ENCODE measurements around the gene RIMS1.

RIMS1 gene

DNA sequence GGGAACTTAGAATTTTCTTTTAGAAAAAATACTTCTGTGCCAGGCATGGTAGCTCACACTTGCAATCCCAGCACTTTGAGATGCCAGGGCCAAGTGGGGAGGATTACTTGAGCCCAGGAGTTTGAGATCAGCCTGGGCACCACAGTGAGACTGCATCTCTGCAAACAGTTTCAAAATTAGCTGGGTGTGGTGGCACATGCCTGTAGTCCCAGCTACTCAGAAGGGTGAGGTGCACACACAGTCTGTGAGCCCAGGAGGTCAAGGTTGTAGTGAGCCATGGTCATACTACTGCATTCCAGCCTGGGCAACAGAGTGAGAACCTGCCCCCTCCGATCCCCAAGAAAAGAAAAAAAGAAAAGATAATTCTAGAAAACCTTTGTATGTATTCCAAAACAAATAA lies 389.5 kb downstream of the RIMS1 start:
- no peak for DNase-seq (ENCODE audit: low spot score)
- H3K4me3 ChIP-seq = no peak overlapping the region
- TF ChIP-seq, protein P1, sequence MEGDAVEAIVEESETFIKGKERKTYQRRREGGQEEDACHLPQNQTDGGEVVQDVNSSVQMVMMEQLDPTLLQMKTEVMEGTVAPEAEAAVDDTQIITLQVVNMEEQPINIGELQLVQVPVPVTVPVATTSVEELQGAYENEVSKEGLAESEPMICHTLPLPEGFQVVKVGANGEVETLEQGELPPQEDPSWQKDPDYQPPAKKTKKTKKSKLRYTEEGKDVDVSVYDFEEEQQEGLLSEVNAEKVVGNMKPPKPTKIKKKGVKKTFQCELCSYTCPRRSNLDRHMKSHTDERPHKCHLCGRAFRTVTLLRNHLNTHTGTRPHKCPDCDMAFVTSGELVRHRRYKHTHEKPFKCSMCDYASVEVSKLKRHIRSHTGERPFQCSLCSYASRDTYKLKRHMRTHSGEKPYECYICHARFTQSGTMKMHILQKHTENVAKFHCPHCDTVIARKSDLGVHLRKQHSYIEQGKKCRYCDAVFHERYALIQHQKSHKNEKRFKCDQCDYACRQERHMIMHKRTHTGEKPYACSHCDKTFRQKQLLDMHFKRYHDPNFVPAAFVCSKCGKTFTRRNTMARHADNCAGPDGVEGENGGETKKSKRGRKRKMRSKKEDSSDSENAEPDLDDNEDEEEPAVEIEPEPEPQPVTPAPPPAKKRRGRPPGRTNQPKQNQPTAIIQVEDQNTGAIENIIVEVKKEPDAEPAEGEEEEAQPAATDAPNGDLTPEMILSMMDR (IDR thresholded peaks at IDR 0.05) = no peak

DNA sequence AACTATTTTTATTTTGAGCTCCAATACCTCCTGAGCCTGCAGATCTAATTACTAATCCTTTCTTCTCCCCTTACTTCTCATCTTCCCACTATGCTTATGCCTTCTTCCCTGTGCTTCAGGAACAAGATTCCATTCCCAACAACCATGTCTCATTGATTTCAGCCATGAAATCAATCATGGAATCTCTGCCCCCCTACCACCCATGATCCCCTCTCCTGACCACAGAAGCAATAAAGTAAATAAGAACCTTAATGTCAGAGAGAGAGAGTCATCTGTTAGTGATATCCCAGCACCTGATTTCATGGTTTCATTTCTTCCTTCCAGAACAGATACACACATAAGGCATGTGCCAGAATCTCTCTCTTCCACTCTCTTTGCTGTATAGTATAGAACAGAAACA lies 395.9 kb downstream of the RIMS1 start:
- no peak for DNase-seq (ENCODE audit: low spot score)
- TF ChIP-seq, protein P1 (IDR thresholded peaks at IDR 0.05) = no peak
- Histone ChIP-seq H3K27ac (no peak overlapping the region), H3K4me3 (no peak overlapping the region)

More for the DNA sequence above, 389.5 kb downstream of the RIMS1 start:
- no peak overlapping the region for H3K27ac ChIP-seq

DNA sequence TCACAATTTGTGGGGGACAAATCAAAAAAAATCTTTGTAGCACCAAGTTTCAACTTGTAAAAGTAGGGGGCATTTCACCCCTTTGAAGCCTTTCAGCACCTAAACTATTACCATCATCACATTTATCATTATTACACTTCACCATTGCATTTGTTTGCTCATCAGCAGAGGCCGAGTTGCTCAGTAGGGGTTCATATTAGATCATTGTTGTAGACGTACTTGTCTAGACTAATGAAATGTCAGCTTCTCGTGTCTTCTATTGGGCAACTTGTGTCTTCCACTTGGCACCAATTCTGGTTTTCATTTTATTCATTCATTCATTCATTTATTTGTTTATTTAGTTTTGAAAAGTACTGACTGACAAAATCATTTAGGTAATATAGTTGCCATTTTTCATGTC lies 397.2 kb downstream of the RIMS1 start:
- Histone ChIP-seq H3K27ac (no peak overlapping the region), H3K4me3 (no peak overlapping the region)
- no peak for DNase-seq (ENCODE audit: low spot score)
- TF ChIP-seq, protein P1 (IDR thresholded peaks at IDR 0.05) = no peak

DNA sequence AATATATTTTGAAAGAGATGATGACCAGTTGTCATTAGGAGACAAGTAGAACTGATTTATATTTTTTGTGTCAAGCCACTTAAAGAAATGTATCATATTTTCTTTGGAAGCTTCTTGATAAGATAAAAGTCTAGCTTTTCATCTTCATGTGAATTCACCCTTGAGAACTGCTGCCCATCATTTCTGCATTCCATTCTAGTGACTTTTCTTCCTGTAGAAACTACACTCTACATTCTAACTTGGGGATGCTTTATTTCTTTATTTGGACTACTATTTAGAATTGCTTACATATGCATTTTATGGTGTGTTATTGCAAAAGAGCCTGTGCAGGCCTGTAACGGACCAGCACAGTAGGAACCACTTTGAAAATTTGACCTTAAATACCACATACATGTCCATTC lies 400.6 kb downstream of the RIMS1 start:
- Histone ChIP-seq H3K4me3 (no peak overlapping the region), H3K27ac (no peak overlapping the region)
- TF ChIP-seq, protein P1 (IDR thresholded peaks at IDR 0.05) = no peak
- DNase-seq (ENCODE audit: low spot score) = no peak

DNA sequence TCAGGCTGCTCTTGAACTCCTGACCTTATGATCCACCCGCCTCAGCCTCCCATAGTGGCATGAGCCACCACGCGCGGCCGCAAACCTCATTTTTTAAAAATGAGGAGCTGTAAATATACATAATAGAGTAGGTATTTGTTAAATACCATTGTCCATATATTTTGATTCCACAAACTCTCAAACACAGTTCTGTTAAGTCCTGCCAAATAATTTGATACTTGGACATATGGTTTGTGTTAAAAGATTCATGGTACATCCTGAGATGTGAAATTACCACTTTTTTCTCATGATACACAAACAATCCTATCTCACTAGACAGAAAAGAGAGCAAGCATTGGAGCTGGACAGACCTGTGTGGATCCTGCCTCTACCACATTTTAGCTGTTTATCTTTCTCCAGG lies 401.5 kb downstream of the RIMS1 start:
- H3K27ac ChIP-seq = no peak overlapping the region
- H3K4me3 ChIP-seq = no peak overlapping the region
- TF ChIP-seq, protein P1 (IDR thresholded peaks at IDR 0.05) = no peak
- DNase-seq (ENCODE audit: low spot score) = no peak

DNA sequence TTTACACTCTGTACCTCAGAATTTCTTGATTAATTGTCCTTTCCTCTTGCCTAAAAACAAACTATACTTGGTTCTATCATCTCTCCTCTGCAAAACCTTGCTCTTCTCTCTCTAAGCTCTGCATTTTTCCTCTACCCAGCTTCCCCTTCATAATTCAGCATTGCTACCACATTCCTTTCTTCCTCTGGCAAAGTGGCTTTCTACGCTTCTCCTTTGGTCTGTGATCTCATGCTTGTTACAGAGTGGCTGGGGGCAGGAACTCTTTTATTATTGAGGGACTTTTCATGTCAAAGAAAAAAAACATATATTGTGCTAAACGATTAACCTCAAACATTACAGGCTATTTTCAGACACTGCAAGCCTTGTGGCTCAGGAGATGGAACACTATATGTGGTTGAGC lies 402.2 kb downstream of the RIMS1 start:
- Histone ChIP-seq H3K4me3 (no peak overlapping the region), H3K27ac (no peak overlapping the region)
- DNase-seq (ENCODE audit: low spot score) = no peak
- TF ChIP-seq, protein P1 (IDR thresholded peaks at IDR 0.05) = no peak

DNA sequence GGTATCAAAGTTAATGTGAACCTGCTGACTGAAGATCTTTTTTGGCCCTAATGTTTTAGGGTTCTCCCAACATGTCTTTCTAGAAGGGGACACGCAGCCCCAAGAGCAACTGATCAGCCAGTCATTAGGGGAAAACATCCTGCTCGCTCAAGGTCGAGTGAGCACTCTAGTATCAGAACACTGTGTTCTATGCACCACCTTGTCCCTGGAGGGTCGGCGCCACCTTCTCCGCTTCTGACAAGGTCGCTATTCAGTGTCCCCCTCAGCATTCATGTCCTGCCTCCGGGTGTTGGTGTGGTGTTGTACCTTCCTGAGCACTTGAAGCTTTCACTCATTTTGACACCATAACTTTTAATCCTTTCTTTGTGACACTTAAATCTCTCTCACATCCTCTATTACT lies 404.3 kb downstream of the RIMS1 start:
- TF ChIP-seq, protein P1 (IDR thresholded peaks at IDR 0.05) = no peak
- Histone ChIP-seq H3K27ac (no peak overlapping the region), H3K4me3 (no peak overlapping the region)
- no peak for DNase-seq (ENCODE audit: low spot score)
